Neural cell (in vitro differentiated cells): ENCODE data around the gene BTBD9. TPM values are rescaled to one million over a fixed set of nuclear protein-coding genes. Genes with fewer than 3 reads are reported as not detected.

Source experiments
- H2AFZ ChIP-seq: fragments of 200-600, 300-800 bp; sonication (generic), shearing (Covaris generic); 2 replicates; pipeline ENCODE4 v1.6.0; 2014; ENCODE audit warnings: low read depth, mild to moderate bottlenecking, antibody characterized with exemption, low read length, moderate library complexity
- H3F3A ChIP-seq: fragments of 200-600 bp; shearing (Covaris generic); 2 replicates; pipeline ENCODE4 v1.6.1; 2016; ENCODE audit warnings: mild to moderate bottlenecking, moderate library complexity, mixed read lengths, antibody characterized with exemption, low read length; ENCODE audit not compliant: insufficient read depth, poor library complexity, severe bottlenecking
- H3K27ac ChIP-seq: fragments of 200-600, 300-800 bp; sonication (generic), shearing (Covaris generic); 2 replicates; pipeline ENCODE4 v1.5.1; 2014; ENCODE audit warnings: mild to moderate bottlenecking, low read length, moderate library complexity
- H3K27me3 ChIP-seq: fragments of 300-800, 200-600 bp; sonication (generic), shearing (Covaris generic); 2 replicates; pipeline ENCODE4 v1.6.0; 2014; ENCODE audit warnings: mild to moderate bottlenecking, low read depth, low read length, moderate library complexity; ENCODE audit not compliant: insufficient read depth
- H3K36me3 ChIP-seq: fragments of 300-800, 200-600 bp; sonication (generic), shearing (Covaris generic); 2 replicates; pipeline ENCODE4 v1.5.1; 2014; ENCODE audit warnings: mild to moderate bottlenecking, antibody characterized with exemption, low read length, moderate library complexity; ENCODE audit not compliant: insufficient read depth
- H3K4me2 ChIP-seq: fragments of 300-800, 200-600 bp; sonication (generic), shearing (Covaris generic); 2 replicates; pipeline ENCODE4 v1.6.0; 2014; ENCODE audit warnings: mild to moderate bottlenecking, low read length
- H3K4me3 ChIP-seq: fragments of 300-800, 200-600 bp; sonication (generic), shearing (Covaris generic); 2 replicates; pipeline ENCODE4 v1.5.1; 2014; ENCODE audit warnings: mild to moderate bottlenecking, low read length, moderate library complexity
- H3K79me2 ChIP-seq: fragments of 200-600 bp; shearing (Covaris generic); replicated peaks from 2 replicates; pipeline ENCODE4 v1.6.0; 2014; ENCODE audit warnings: mild to moderate bottlenecking, low read length, moderate library complexity; ENCODE audit not compliant: insufficient read depth
- H3K9ac ChIP-seq: fragments of 300-800, 200-600 bp; sonication (generic), shearing (Covaris generic); 2 replicates; pipeline ENCODE4 v1.6.1; 2016; ENCODE audit warnings: mild to moderate bottlenecking, low read length, mixed read lengths
- H3K9me2 ChIP-seq: fragments of 200-600 bp; shearing (Covaris generic); 2 replicates; pipeline ENCODE4 v1.6.1; 2016; ENCODE audit warnings: mild to moderate bottlenecking, low read length, mixed read lengths; ENCODE audit not compliant: insufficient read depth
- H3K9me3 ChIP-seq: fragments of 200-600, 300-800 bp; sonication (generic), shearing (Covaris generic); 2 replicates; pipeline ENCODE4 v1.6.1; 2016; ENCODE audit warnings: mild to moderate bottlenecking, mixed run types, low read length, moderate library complexity, mixed read lengths
- H4K20me1 ChIP-seq: fragments of 200-600 bp; shearing (Covaris generic); 2 replicates; pipeline ENCODE4 v1.6.1; 2016; ENCODE audit warnings: mild to moderate bottlenecking, mixed run types; ENCODE audit not compliant: insufficient read depth
- CTCF ChIP-seq: fragments of 450-650 bp; IDR thresholded peaks from 2 replicates; pipeline ENCODE4 v1.5.1; 2014; ENCODE audit warnings: antibody characterized with exemption, mild to moderate bottlenecking, moderate library complexity; ENCODE audit not compliant: poor library complexity, severe bottlenecking
- EP300 ChIP-seq: fragments of 450-650 bp; conservative IDR thresholded peaks from 2 replicates; pipeline ENCODE4 v1.6.1; 2014; ENCODE audit warnings: antibody characterized with exemption, mild to moderate bottlenecking, moderate library complexity; ENCODE audit not compliant: poor library complexity, severe bottlenecking
- EZH2 ChIP-seq: fragments of 200-600, 300-800 bp; shearing (Covaris generic), sonication (generic); IDR thresholded peaks from 2 replicates; pipeline ENCODE4 v1.6.1; 2014; ENCODE audit warnings: antibody characterized with exemption, low read length, borderline replicate concordance, mild to moderate bottlenecking; ENCODE audit not compliant: insufficient read depth, poor library complexity, severe bottlenecking
- MXI1 ChIP-seq: fragments of 450-650 bp; conservative IDR thresholded peaks from 2 replicates; pipeline ENCODE4 v1.6.1; 2014; ENCODE audit warnings: antibody characterized with exemption, mild to moderate bottlenecking; ENCODE audit not compliant: poor library complexity, severe bottlenecking
- POLR2AphosphoS5 ChIP-seq: IDR thresholded peaks from 2 replicates; pipeline ENCODE4 v1.6.1; 2012
- RAD21 ChIP-seq: fragments of 450-650 bp; conservative IDR thresholded peaks from 2 replicates; pipeline ENCODE4 v1.6.1; 2014; ENCODE audit warnings: antibody characterized with exemption, mild to moderate bottlenecking, moderate library complexity
- REST ChIP-seq: IDR thresholded peaks from 2 replicates; pipeline ENCODE4 v1.6.1; 2012; ENCODE audit warnings: borderline replicate concordance
- SMC3 ChIP-seq: fragments of 450-650 bp; conservative IDR thresholded peaks from 2 replicates; pipeline ENCODE4 v1.6.1; 2014; ENCODE audit warnings: antibody characterized with exemption, mild to moderate bottlenecking, moderate library complexity; ENCODE audit not compliant: poor library complexity
- TAF1 ChIP-seq: IDR thresholded peaks from 2 replicates; pipeline ENCODE4 v1.6.1; 2012; ENCODE audit warnings: low read depth
- polyA plus RNA-seq: library from polyadenylated mRNA; depleted of rRNA; stranded (reverse); fragments of >200 nt; gene quantifications from 2 replicates; pipeline ENCODE4 v1.2.3, GENCODE V29; 2014

Gene BTBD9
- polyA plus RNA-seq, 1 donor from 2014 or later: 6.2 TPM

- H3K27ac ChIP-seq: no peak overlapping the region
- no peaks in the 10 kb centered on the region for H3K27me3 ChIP-seq
- H3K4me3 ChIP-seq: no peak overlapping the region
- H3K79me2 ChIP-seq: no peaks in the 10 kb centered on the region
- H3K9me2 ChIP-seq: no peaks in the 10 kb centered on the region
- no peak overlapping the region for H2AFZ ChIP-seq
- no peaks in the 10 kb centered on the region for H3K9me3 ChIP-seq
- no peak overlapping the region for H3K4me2 ChIP-seq
- no peaks in the 10 kb centered on the region for H4K20me1 ChIP-seq
- no peaks in the 10 kb centered on the region for H3F3A ChIP-seq
- H3K36me3 ChIP-seq: no peaks in the 10 kb centered on the region
- no peak overlapping the region for H3K9ac ChIP-seq
- TF ChIP-seq RAD21 (no peak), CTCF (no peak), TAF1 (no peak), REST (no peak), POLR2AphosphoS5 (no peak), EZH2 (no peak), SMC3 (no peak), EP300 (no peak), MXI1 (no peak)
These were observed 444.6 kb downstream of the BTBD9 start for GRCh38 chr6:38195113-38195635.

- no peak overlapping the region for H3K9ac ChIP-seq
- H3K9me2 ChIP-seq: no peaks in the 10 kb centered on the region
- no peaks in the 10 kb centered on the region for H3K9me3 ChIP-seq
- no peak overlapping the region for H3K4me3 ChIP-seq
- no peaks in the 10 kb centered on the region for H3F3A ChIP-seq
- H3K79me2 ChIP-seq: no peaks in the 10 kb centered on the region
- no peak overlapping the region for H2AFZ ChIP-seq
- H4K20me1 ChIP-seq: no peaks in the 10 kb centered on the region
- H3K36me3 ChIP-seq: no peaks in the 10 kb centered on the region
- H3K4me2 ChIP-seq: no peak overlapping the region
- TF ChIP-seq POLR2AphosphoS5 (no peak), REST (no peak), MXI1 (no peak), TAF1 (no peak), SMC3 (no peak), CTCF (no peak), EP300 (no peak), RAD21 (no peak), EZH2 (no peak)
- no peak overlapping the region for H3K27ac ChIP-seq
- H3K27me3 ChIP-seq: no peaks in the 10 kb centered on the region
These were observed 445.1 kb downstream of the BTBD9 start for GRCh38 chr6:38194589-38194988.
